HG03196 (cell line): ENCODE results near the gene HOOK2.
"Not testable (repeated sequence)": the region's sequence is repeated elsewhere in the genome, so short reads cannot be mapped to it uniquely, and the experiment has no call there.

Source experiments
- ATAC-seq: cut with Tn5 transposase; IDR thresholded peaks from one replicate; pipeline ENCODE4 v1.9.1; 2021; ENCODE audit not compliant: unreplicated experiment

The HOOK2 gene, protein sequence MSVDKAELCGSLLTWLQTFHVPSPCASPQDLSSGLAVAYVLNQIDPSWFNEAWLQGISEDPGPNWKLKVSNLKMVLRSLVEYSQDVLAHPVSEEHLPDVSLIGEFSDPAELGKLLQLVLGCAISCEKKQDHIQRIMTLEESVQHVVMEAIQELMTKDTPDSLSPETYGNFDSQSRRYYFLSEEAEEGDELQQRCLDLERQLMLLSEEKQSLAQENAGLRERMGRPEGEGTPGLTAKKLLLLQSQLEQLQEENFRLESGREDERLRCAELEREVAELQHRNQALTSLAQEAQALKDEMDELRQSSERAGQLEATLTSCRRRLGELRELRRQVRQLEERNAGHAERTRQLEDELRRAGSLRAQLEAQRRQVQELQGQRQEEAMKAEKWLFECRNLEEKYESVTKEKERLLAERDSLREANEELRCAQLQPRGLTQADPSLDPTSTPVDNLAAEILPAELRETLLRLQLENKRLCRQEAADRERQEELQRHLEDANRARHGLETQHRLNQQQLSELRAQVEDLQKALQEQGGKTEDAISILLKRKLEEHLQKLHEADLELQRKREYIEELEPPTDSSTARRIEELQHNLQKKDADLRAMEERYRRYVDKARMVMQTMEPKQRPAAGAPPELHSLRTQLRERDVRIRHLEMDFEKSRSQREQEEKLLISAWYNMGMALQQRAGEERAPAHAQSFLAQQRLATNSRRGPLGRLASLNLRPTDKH

DNA sequence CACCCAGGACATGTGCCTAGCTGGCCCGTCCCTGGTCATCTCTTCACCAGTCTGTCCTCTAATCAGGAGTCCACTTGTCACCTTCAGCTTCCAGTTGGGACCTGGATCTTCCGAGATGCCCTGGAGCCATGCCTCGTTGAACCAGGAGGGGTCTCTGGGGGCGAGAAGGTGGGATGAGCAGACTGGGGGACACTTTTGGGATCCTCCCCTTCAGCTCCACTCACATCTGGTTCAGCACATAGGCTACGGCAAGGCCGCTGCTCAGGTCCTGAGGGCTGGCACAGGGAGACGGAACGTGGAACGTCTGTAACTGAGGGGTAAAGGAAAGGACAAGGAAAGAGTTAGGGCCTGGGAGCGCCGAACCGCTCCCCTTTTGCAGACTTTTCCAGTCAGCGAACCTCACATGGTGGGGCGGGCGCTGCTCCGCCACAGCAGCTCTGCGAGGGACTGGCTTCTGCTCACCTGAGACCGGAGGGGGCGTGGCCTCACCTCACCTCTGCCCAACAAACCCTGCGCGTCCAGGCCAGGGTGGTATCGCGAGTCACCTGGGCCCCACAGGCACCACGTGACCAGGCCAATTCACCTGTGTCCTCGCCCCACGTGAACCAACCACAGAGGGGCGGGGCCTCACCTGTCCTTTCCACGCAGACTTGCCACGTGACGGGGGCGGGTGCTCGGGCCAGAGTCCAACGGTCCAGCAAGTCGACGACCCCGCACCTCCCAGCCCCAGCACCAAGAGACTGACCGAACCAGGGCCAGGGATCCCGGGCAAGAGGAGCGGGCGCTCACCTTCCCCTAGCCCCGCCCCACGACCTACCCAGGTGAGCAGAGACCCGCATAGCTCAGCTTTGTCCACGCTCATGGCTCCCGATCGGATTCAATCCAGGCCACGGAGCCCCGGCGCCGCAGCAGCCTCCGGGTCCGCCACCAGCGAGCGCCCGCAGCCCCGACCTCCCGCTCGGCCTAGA lies at the start of gene HOOK2:
Gene HOOK2, minus strand, starts transcription at position 965 of the 968 bp plus-strand sequence. Its CDS starts 103 bp downstream, at position 862.
- ATAC-seq: no peak

DNA sequence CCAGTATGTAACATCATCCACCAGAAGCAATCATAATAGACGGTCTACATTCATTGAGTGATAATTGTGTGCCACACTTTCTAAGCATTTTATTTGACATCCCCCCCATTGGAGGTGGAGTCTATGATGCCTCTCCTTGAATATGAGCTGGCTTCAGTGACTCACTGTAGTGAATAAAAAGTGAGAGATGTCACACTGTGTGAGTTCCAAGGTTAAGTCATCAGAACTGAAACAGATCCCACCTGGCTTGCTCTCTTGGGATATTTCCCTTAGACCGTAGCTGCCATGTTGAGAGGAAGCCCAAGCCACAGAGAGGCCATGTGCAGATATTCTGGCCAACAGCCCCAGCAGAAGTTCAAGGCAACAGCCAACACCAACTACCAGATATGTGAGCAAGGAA lies 46.4 kb upstream of the HOOK2 start:
- ATAC-seq: no peak

DNA sequence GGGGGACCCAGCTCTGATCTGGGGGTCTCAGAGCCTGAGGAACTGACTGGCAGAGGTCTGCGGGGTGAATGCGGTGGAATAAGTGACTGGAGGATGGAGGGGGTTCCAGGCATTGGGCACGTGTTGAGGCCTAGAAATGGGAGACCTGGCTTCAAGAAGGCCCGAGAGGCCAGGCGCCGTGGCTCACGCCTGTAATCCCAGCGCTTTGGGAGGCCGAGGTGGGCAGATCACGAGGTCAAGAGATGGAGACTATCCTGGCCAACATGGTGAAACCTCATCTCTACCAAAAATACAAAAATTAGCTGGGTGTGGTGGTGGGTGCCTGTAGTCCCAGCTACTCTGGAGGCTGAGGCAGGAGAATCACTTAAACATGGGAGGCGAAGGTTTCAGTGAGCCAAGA lies 42.5 kb upstream of the HOOK2 start:
- ATAC-seq: not testable (repeated sequence)

DNA sequence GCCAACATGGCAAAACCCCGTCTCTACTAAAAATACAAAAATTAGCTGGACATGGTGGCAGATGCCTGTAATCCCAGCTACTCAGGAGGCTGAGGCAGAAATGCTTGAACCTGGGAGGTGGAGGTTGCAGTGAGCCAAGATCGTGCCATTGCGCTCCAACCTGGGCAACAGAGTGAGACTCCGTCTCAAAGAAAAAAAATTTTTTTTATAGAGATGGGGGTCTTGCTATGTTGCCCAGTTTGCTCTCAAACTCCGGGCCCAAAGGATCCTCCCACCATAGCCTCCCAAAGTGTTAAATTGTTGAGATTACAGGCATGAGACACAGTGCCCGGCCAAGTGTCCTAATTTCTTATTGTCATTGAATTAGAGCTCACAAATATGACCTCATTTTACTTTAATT lies 41.8 kb upstream of the HOOK2 start:
- ATAC-seq: not testable (repeated sequence)

DNA sequence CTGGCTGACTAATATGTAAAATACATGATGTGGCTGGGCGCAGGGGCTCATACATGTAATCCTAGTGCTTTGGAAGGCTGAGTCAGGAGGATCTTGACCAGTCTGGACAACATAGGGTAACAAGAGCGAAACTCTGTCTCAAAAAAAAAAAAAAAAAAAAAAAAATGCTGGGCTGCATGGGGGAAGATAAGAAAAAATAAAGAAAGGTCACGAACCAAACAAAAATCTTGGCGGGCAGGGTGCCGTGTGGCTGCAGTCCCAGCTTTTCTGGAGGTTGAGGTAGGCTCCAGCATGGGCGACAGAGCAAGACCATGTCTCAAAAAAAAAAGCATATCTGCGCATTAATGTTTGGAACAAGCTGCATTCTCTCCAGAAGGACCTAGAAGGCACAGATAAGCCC lies 39.7 kb upstream of the HOOK2 start:
- no peak for ATAC-seq

DNA sequence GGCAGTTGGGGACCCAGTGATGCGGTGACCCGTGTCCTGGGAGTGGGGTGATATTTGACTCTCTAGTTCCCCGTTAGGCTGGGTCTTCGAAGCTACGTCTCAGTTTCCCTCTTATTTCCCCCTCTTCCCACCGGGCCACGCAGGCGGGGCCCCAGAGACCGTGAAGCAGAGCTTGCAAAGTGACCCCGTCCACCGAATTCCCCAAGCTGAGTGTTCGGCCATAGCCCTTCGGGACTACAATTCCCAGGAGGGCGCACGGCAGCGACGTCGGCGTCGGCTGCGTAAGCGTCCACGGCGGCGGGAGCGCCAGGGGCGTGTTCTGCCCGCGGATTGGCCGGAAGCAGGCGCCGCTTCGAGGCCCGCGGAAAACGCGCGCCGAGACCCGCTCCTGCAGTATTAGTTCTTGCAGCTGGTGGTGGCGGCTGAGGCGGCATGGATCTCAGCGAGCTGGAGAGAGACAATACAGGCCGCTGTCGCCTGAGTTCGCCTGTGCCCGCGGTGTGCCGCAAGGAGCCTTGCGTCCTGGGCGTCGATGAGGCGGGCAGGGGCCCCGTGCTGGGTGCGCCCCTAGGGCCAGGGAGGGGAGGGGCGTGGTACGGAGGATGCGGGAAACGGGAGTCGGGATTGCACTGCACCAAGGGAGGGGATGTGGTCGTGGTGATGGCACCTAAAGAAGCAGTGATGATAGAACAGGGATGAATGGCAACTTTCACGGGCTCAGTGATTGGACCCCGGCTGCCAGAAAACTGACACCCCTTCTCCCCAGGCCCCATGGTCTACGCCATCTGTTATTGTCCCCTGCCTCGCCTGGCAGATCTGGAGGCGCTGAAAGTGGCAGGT lies 31.1 kb upstream of the HOOK2 start, which contains the start of gene RNASEH2A:
Gene RNASEH2A, plus strand, starts transcription at position 343 of the 840 bp plus-strand sequence. Its CDS starts 90 bp downstream, at position 433.
- ATAC-seq: peak; percentile 75

DNA sequence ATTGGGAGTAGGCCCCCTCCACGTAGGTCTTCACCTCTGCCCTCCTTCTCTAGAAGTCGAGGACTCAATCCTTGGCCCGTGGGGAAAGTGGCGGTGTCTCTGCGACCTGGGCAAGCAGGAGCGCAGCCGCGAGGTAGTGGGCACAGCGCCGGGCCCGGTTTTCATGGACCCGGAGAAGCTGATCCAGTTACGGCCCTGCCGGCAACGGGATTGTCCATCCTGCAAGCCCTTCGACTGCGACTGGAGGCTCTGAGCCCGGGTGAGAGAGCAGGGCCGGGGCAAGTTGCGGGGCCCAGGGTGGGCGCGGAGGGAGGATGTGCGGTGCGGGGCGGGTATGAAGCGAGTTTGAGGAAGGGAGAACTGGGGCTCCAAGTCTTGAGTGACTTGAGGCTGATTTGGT lies 28.7 kb upstream of the HOOK2 start:
- no peak for ATAC-seq

DNA sequence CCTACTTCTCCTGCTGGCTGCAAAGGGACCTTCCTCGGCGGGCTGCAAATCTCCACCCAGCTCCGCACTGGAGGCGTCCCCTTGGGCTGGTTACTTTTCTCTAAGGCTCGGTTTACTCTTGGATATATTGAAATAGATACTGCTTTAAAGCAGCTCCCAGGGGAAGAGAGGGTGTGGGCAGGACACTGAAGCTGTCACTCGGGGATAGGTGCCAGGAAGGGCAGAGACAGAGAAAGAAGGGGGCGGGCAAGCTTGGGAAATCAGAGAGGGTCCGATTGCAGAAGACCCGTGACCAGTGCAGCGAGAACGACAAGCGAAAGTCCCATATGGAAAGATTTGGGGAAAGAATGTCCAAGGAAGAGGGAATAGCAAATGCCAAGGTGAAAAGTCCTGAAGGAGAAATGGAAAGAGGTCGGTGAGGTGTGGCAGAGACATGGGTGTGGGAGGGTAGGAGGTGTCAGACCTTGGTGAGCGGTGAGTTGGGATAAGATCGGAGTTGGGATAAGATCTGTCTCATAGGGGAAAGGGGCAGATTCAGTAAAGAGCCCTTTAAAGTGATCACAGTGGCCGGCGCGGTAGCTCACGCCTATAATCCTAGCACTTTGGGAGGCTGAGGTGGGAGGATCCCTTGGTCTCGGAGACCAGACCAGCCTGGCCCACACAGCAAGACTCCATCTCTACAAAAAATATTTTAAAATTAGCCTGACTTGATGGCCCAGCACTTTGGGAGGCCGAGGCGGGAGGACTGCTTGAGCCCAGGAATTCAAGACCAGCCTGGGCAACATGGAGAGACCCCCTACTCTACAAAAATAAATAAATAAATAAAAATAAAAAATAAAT lies 27.1 kb upstream of the HOOK2 start:
- ATAC-seq: no peak

DNA sequence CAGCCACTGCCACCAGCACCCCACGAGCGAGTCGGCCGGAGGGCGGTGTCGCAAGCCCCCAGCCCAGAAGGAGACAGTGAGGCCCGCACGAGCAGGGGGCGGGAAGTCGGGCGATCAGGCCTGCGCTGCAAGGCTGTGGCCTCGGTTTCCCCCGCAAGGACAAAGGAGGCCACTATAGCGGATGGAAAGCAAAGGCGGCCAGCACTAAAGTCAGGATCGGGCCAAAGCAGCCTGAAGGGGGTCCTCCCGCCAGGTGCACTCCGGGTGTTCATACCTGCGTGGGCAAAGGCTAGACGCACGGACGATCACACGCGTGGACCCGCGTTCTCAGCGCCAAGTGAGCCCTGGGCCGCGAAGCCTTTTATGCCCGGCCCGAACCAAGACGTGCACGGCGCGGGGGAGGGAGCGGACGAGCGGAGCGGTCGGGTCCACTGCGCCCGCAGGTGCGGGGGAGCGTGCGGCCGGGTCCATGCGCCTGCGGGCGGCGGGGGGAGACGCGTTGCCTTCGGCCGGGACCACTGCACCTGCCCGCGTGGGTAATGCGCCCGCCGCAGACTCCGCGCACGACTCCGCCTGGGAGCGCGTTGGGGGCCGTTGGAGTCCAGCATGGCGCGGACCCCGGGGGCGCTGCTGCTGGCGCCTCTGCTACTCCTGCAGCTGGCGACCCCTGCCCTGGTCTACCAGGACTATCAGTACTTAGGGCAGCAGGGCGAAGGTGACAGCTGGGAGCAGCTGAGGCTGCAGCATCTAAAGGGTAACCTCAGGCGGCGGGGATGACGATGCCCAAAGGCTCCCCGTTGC lies 26.3 kb upstream of the HOOK2 start, which contains the start of the genes PRDX2 and THSD8:
Gene PRDX2, minus strand, starts transcription at position 335 of the 801 bp plus-strand sequence. CDS start 539 bp downstream, outside the sequence.
Gene THSD8, plus strand, starts transcription at position 604 of the 801 bp plus-strand sequence. Its CDS starts 3 bp downstream, at position 607.
- no peak for ATAC-seq

DNA sequence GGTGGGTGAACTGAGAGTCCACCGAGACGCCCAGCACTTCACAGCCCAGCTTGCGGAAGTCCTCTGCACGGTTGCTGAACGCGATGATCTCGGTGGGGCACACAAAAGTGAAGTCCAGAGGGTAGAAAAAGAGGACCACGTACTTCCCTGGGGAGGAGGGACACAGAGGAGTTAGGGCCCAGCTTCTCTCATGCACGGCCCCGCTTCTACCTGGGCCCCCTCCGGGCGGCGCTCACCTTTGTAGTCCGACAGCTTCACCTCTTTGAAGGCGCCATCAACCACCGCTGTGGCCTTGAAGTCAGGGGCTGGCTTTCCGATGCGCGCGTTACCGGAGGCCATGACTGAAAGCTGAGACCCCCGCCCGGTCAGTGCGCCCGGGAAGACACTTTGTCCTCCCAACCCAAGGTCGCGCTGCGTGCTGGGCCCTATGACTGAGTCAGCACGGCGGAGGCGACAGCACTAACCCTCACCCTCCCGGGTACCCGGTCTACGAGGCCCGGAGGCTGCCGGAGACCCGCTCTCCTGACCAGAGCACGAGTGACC lies 25.6 kb upstream of the HOOK2 start:
- ATAC-seq: no peak

DNA sequence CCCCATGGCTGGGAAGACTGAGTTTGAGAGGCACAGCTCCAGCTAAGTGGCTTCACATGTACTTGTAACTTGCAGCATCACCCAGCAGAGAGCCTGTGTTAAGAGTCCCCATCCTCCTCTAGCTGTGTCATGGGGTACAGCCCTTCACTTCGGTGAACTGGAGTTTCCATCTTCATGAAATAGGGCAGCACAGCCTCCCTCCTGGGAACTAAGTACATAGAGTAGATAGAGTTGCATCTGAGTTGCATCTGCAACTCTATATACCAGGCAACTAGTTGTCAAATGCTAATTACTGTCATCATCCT lies 25.1 kb upstream of the HOOK2 start:
- no peak for ATAC-seq

DNA sequence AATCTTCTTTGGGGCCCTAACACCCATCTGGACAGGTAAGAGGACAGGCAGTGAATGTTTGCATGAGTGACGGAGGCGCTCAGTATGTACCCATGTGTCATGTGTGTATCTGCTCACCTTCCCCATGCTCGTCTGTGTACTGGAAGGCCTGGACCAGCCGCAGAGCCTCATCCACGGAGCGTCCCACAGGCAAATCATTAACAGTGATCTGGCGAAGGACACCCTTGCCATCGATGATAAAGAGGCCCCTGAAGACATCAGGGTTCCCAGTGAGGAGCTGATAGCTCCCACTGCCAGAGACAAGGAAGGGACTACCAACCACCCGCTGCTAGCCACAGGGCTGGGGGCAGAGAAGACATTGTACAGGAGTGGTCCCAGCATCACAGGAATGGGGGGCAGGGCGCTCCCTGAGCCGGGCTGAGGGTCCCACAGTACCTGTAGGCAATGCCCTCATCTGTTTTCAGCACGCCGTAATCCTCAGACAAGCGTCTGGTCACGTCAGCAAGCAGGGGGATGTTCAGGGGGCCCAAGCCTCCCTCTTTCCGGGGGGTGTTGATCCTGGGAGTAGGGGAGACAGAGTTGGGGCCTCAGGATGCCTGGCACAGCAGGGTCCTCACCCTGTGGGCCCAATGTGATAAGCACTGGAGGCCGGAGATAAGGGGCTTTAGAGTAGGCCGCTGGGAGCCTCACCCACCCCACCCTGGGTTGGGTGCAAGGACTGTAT lies 24.6 kb upstream of the HOOK2 start:
- no peak for ATAC-seq

DNA sequence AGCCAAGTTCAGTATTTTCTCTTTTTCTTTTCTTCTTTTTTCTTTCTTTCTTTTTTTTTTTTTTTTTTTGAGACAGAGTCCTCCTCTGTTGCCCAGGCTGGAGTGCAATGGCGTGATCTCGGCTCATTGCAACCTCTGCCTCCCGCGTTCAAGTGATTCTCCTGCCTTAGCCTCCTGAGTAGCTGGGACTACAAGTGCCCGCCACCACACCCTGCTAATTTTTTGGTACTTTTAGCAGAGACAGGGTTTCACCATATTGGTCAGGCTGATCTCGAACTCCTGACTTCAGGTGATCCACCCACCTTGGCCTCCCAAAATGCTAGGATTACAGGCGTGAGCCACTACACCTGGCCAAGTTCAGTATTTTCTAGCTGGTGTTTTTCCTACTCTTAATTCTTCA lies 22.3 kb upstream of the HOOK2 start:
- ATAC-seq: not testable (repeated sequence)

DNA sequence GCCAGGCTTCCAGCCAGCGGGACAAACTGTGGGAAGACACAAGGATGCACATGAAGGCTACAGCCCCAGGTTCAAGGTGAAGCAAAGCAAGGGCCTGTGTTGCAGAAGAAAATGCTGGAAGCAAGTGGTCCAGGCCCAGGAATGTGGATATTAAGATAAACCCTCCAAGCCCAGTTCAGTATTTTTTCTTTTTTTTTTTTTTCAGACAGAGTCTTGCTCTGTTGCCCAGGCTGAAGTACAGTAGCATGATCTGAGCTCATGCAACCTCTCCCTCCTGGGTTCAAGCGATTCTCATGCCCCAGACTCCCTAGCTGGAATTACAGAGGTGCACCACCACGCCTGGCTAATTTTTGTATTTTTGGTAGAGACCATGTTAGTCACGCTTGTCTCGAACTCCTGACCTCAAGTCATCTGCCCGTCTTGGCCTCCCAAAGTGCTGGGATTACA lies 21.8 kb upstream of the HOOK2 start:
- ATAC-seq: no peak

DNA sequence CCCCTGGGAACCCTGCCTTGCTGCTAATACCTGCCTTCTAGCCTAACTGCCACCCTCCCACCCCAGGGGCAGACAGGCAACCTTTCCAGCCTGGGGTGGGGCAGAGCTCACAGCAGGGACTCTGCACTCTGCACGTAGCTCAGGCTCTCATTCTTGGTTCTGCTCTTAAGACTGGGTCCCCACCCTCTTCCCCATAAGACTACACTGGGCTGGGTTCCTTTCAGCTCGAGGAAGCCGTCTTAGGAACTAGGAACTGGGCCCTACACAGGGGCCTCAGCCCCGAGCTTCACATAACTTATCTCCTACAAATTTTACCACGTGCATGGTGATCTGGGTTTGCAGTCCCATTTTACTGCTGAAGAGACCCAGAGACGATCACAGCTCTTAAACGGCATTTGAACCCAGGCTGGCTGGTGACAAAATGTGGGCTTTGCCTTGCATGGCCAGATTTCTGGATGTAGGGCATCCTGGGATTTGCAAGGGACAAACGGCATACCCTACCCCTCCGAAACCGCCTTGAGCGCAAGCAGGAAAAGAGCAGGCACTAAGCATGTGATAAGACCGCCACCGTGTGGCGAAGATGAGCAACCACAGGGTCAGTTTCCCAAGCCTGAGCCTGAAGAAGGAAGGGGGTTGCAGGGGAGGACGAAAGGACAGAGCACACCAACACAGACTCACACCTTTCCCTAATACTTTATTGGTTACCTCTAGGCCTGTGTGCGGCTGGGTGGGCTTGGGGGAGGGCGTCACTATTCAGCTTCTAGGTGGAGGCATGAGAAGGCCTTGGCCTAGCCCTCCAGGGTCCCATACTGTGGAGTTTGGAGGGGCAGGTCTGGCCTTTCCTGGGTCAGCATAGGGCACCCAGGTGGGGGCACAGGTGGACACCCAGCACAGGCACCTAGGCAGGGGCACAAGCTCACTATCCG lies 21.1 kb upstream of the HOOK2 start:
- ATAC-seq: no peak

DNA sequence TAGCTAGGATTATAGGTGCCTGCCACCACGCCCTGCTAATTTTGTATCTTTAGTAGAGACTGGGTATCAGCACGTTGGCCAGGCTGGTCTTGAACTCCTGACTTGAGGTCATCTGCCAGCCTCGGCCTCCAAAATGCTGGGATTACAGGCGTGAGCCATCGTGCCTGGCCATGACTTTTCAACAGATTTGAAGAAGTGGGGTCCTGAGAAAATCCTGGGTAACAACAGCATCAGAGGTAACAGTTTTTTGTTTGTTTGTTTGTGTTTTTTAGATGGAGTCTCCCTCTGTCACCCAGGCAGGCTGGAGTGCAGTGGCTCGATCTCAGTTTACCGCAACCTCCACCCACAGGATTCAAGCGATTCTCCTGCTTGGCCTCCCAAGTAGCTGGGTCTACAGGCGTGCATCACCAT lies 19.6 kb upstream of the HOOK2 start:
- no peak for ATAC-seq
